ENCODE results near the gene UBE2O. TPM values are rescaled to one million over a fixed set of nuclear protein-coding genes. Genes with fewer than 3 reads are reported as not detected.

The UBE2O gene
- total RNA-seq, 2 experiments from 2014 or later = 28.4 to 31.6 TPM

GRCh38 chr17:76461765-76462555 lies 9.0 kb upstream of the UBE2O start:
- H3K9me3 Mint-ChIP-seq (ENCODE audit: insufficient read depth) = no peaks in the 10 kb centered on the region
- POLR2A ChIA-PET = interaction anchor here (0.8 kb wide), 1 partner anchor 8 kb away, joined by 3 read pairs; no protein-coding TSS in a partner anchor

DNA sequence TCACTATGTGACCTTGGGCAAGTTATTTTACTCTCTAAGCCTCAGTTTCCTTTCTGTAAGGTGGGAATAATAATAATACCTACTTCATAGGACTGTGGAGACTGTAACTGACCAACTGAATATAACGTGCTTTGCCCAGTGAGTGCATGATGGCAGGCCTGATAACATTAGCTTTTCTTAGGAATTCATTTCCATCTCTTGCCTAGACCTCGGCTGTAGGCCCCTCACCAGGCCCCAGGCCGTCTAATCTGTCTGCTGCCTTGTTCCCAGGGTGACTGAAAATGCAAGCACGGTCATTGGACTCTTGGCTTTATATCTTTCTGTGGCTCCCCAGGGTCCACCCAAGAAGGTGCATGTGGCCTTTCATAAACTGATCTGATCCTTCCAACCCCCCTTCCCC lies 6.7 kb upstream of the UBE2O start:
- Mint-ChIP-seq H3K9me3 (ENCODE audit: insufficient read depth) (no peaks in the 10 kb centered on the region), H3K27ac (no peak overlapping the region), H3K4me3 (no peak overlapping the region), H3K36me3 (ENCODE audit: low read depth) (no peaks in the 10 kb centered on the region), H3K4me1 (ENCODE audit: low read depth) (no peaks in the 10 kb centered on the region), H3K27me3 (ENCODE audit: low read depth) (peaks cover 3% of the 10 kb centered on the region)
- ChIA-PET POLR2A (interaction anchor here (0.6 to 1.6 kb wide), 3 partner anchors 32 to 189 kb away, joined by 3 to 4 read pairs (median 4); no protein-coding TSS in a partner anchor), CTCF (interaction anchor here (1.5 to 13.6 kb wide), 9 partner anchors 8 to 164 kb away, joined by 3 to 184 read pairs (median 7); partner anchors contain the start of genes AANAT and RHBDF2)
- no peak for ATAC-seq
- DNase-seq = no peak

More at GRCh38 chr17:76461765-76462555, 9.0 kb upstream of the UBE2O start:
- Mint-ChIP-seq H3K4me3 (no peak overlapping the region), H3K27ac (no peak overlapping the region), H3K27me3 (ENCODE audit: low read depth) (no peaks in the 10 kb centered on the region), H3K4me1 (ENCODE audit: low read depth) (peaks cover 9% of the 10 kb centered on the region), H3K36me3 (ENCODE audit: low read depth) (no peaks in the 10 kb centered on the region)
- ATAC-seq (no peak), DNase-seq (no peak)
- CTCF ChIA-PET = interaction anchor here (0.6 to 13.6 kb wide), 2 partner anchors 42 to 59 kb away, joined by 3 to 184 read pairs; partner anchors contain the start of gene RHBDF2

DNA sequence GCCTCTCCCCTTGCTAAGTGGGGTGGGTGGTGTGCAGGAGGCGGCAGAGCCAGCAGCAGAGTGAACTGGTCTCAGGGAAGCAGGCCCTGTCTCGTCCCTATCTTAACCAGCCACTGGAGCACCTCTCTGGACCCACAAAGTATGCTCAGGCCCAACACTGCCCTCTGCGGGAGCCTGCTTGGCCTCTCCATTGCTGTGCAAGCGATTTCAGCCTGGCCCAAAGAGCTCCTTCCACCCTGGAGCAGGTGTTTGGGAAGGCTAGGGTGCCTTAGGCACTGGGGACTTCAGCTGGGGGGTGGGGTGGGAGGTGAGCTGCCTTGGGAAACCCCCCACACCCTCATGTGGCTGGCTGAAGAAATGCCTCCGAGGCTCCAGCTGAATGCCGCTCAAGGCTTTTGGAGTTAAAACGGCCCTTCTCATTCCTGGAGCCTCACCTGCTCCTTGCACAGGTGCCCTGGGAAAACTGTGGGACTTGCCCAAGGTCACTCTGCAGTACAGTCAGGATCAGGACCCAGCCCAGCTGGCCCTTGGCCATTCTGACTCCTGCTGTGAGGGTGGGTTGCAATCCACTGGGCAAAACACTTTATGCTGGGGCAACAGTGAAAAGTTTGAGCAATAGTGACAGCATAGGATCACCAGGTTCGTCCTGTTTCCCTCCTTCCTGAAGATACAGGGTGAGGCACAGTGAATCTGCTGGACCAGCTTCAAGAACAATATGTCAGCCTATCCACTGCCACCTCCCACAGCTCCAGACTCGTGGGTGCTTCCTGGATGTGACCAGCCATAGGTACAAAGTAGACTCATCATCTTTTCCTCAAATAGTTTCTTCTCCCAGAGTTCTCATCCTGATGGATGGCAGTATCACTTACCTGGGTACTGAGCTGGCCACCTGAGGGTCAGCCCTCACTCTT lies 5.9 kb upstream of the UBE2O start:
- no peak overlapping the region for H3K27ac Mint-ChIP-seq
- no peaks in the 10 kb centered on the region for H3K36me3 Mint-ChIP-seq (ENCODE audit: low read depth)
- POLR2A ChIA-PET = interaction anchor here (0.6 to 1.6 kb wide), 3 partner anchors 33 to 205 kb away, joined by 3 to 4 read pairs (median 4); no protein-coding TSS in a partner anchor
- no peak for ATAC-seq
- no peak overlapping the region for H3K4me3 Mint-ChIP-seq
- peaks cover 3% of the 10 kb centered on the region for H3K27me3 Mint-ChIP-seq (ENCODE audit: low read depth)
- H3K9me3 Mint-ChIP-seq (ENCODE audit: insufficient read depth) = no peaks in the 10 kb centered on the region
- DNase-seq = no peak
- H3K4me1 Mint-ChIP-seq (ENCODE audit: low read depth) = no peaks in the 10 kb centered on the region
- CTCF ChIA-PET = interaction anchor here (1.0 to 13.6 kb wide), 15 partner anchors 9 to 223 kb away, joined by 3 to 184 read pairs (median 5); partner anchors contain the start of genes AANAT and RHBDF2

DNA sequence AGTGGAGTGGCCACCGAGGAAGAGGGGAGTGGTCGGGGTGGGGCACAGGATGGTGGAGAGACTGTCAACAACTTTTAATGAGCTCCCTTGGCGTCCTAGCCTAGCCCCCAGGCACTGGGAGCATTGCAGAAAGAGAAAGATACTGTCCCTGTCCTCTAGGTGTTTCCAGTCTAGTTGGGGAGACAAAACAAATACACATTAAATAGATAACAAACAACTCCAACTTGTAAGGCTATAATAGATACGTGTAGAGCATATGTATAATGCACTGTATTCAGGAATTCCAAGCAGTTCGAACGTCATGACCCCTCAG lies 435 bp upstream of the UBE2O start:
- ChIA-PET CTCF (interaction anchor here (0.6 to 4.1 kb wide), 19 partner anchors 8 to 217 kb away, joined by 3 to 17 read pairs (median 4); partner anchors contain the start of genes AANAT, PRPSAP1 and SPHK1), POLR2A (interaction anchor here (0.5 to 0.7 kb wide), 2 partner anchors 9 to 246 kb away, joined by 3 read pairs; no protein-coding TSS in a partner anchor)
- no peaks in the 10 kb centered on the region for H3K9me3 Mint-ChIP-seq (ENCODE audit: insufficient read depth)
- peak overlapping the region; percentile 82 for H3K27ac Mint-ChIP-seq
- peaks cover 3% of the 10 kb centered on the region for H3K27me3 Mint-ChIP-seq (ENCODE audit: low read depth)
- ATAC-seq (no peak), DNase-seq (no peak)
- H3K36me3 Mint-ChIP-seq (ENCODE audit: low read depth) = peaks cover 6% of the 10 kb centered on the region
- H3K4me3 Mint-ChIP-seq = peak overlapping the region; percentile 78
- peaks cover 34% of the 10 kb centered on the region for H3K4me1 Mint-ChIP-seq (ENCODE audit: low read depth)

DNA sequence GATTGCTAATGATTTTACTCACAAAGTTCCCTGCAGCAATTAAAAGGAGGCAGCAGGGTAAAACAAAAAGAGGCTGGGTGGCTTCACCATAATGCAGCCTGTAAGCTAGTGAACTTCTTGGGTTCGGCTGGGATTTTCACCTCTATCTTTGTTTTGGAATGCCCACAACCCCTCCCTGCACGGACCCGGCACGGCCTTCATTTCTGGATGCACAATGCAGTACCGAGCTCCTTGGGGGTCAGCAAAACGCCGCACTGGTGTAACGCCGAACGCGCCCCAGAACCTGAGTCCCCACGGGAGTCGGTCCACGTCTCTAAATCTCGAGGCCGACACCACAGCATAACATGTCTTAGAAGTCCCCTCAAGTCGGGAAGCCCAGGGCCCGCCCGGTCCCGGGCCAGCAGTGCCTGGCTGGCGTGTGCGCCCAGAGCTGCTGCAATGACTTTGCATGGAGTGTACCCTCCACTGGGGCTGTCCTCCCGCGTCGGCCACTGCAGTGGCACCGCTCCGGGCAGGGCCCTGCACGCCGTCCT lies 759 bp downstream of the UBE2O start:
- Mint-ChIP-seq H3K27ac (peak overlapping the region; percentile 49), H3K36me3 (ENCODE audit: low read depth) (peaks cover 6% of the 10 kb centered on the region), H3K4me3 (peak overlapping the region; percentile 91), H3K4me1 (ENCODE audit: low read depth) (peaks cover 46% of the 10 kb centered on the region), H3K9me3 (ENCODE audit: insufficient read depth) (no peaks in the 10 kb centered on the region), H3K27me3 (ENCODE audit: low read depth) (peaks cover 3% of the 10 kb centered on the region)
- no peak for DNase-seq
- ChIA-PET CTCF (interaction anchor here (0.6 to 4.1 kb wide), 12 partner anchors 14 to 1756 kb away, joined by 3 to 17 read pairs (median 6); partner anchors contain the start of genes AANAT and SPHK1), POLR2A (interaction anchor here (0.7 to 1.4 kb wide), 2 partner anchors 24 to 50 kb away, joined by 3 to 4 read pairs; no protein-coding TSS in a partner anchor)
- peak; percentile 40 for ATAC-seq

DNA sequence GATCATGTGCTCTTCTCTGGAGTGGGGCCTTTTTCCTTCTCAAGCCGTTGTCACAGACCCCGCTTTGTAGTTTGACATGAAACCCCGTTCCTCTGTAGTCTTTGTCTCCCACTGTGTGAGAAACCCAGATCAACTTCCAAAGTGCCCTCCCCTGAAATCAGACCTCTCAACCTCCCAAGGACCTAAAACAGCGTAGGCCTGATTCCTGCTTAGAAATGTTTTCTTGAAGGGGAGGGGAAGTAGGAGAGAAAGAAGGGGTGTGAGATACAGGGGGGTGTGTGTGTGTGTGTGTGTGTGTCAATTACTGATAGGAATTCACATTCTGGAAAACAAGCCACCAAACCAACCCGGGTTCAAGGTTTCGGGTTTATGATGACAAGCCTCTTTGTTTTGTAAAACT lies 1.4 kb downstream of the UBE2O start:
- ChIA-PET CTCF (interaction anchor here (0.6 to 4.1 kb wide), 10 partner anchors 24 to 1756 kb away, joined by 3 to 17 read pairs (median 4); partner anchors contain the start of gene SPHK1), POLR2A (interaction anchor here (0.7 to 1.4 kb wide), 2 partner anchors 23 to 51 kb away, joined by 3 to 4 read pairs; no protein-coding TSS in a partner anchor)
- DNase-seq (no peak), ATAC-seq (no peak)
- H3K4me1 Mint-ChIP-seq (ENCODE audit: low read depth) = peaks cover 50% of the 10 kb centered on the region
- H3K36me3 Mint-ChIP-seq (ENCODE audit: low read depth) = peaks cover 6% of the 10 kb centered on the region
- H3K27me3 Mint-ChIP-seq (ENCODE audit: low read depth) = peaks cover 3% of the 10 kb centered on the region
- H3K4me3 Mint-ChIP-seq = peak overlapping the region; percentile 91
- peak overlapping the region; percentile 18 for H3K27ac Mint-ChIP-seq
- H3K9me3 Mint-ChIP-seq (ENCODE audit: insufficient read depth) = no peaks in the 10 kb centered on the region

DNA sequence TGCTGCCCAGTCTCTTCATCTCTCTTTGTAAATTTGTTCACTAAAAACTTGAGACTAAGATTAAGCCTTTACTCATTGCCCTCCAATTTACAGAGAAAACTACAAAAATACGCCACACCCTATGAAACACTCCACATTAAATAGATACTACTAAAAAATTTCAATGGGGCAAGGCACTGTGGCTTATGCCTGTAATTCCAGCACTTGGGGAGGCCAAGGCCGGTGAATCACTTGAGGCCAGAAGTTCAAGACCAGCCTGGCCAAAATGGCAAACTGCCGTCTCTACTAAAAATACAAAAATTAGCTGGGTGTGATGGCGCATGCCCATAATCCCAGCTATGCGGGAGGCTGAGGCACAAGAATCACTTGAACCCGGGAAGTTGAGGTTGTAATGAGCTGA lies 3.8 kb downstream of the UBE2O start:
- ATAC-seq (no peak), DNase-seq (no peak)
- CTCF ChIA-PET = interaction anchor here (0.8 to 2.1 kb wide), 7 partner anchors 8 to 74 kb away, joined by 3 to 7 read pairs (median 4); no protein-coding TSS in a partner anchor
- Mint-ChIP-seq H3K27ac (no peak overlapping the region), H3K36me3 (ENCODE audit: low read depth) (peaks cover 6% of the 10 kb centered on the region), H3K27me3 (ENCODE audit: low read depth) (no peaks in the 10 kb centered on the region), H3K9me3 (ENCODE audit: insufficient read depth) (no peaks in the 10 kb centered on the region), H3K4me3 (no peak overlapping the region), H3K4me1 (ENCODE audit: low read depth) (peaks cover 64% of the 10 kb centered on the region)
- POLR2A ChIA-PET = no interaction called here

DNA sequence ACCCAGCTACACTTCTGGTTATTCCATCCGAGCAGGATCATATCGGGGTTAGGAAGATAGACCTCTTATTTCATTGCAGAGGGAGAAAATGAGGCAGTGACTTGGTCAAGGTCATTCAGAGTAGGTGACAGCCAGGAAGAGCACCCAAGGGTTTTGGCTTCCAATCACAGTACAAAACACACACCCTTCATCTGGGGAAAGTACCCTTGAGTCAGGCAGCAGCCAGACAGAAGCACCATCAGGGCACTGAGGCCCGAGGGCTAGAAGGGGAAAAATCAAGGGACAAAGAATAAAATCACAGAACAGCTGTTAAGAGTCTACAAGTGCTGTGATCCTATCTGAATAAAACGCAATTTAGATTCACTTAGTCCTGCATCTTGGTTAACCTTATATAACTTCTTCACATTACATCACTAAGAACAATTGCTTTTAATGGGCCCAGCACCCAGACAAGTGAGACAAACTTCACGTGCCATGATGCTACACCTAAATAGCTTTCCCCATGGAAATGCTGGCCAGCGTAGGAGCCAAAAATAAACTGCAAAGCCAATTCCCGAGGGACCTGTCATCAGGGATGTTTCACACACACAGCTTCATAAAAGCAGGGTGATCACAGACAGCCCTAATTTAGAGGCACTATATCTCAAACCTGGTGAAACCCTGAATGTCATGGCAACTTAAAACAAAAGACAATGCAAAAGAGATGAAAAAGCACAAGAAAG lies 4.9 kb downstream of the UBE2O start:
- Mint-ChIP-seq H3K9me3 (ENCODE audit: insufficient read depth) (no peaks in the 10 kb centered on the region), H3K27ac (no peak overlapping the region), H3K36me3 (ENCODE audit: low read depth) (peaks cover 6% of the 10 kb centered on the region), H3K4me1 (ENCODE audit: low read depth) (peaks cover 66% of the 10 kb centered on the region), H3K4me3 (no peak overlapping the region), H3K27me3 (ENCODE audit: low read depth) (no peaks in the 10 kb centered on the region)
- ChIA-PET CTCF (interaction anchor here (0.7 to 2.1 kb wide), 6 partner anchors 19 to 63 kb away, joined by 3 to 7 read pairs (median 4); partner anchors contain the start of gene AANAT), POLR2A (no interaction called here)
- no peak for DNase-seq
- no peak for ATAC-seq

DNA sequence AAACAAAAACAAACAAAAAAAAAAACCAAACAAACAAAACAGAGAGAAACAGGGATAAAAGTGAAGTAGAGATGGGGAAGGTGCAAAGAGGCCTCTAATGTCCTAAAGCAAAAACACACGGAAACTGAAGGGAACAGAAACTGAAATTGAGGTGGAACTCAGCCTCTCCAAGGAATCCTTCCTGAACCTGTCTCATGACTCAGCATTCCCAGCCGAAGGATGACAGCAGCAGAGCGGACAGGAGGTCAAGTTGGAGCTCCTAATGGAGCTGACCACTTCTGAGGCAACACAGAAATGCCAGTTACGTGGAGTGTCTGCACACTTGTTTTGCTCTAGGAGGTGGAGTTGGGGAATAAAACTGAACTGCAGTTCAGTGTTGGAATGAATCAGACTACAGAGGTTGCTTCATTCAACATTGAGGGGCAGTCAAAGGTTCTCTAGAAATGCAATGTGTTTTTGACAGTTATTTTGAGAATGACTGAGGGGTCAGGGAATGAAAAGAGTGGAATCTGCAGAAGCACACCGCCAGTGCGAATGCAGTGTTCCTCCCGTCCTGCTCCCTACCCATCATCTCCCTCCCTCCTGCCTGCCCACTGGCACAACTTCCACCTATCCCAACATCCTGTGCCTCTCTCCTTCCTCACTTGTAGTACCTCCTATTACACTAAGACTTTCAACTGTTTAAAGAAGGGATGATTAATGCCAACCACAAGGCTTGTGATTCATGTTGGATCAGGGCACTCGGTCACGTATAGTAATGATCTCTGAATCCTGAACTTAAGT lies 6.3 kb downstream of the UBE2O start:
- no peak for DNase-seq
- no peaks in the 10 kb centered on the region for H3K27me3 Mint-ChIP-seq (ENCODE audit: low read depth)
- ChIA-PET CTCF (interaction anchor here (1.7 kb wide), 1 partner anchor 12 kb away, joined by 7 read pairs; no protein-coding TSS in a partner anchor), POLR2A (no interaction called here)
- H3K27ac Mint-ChIP-seq = no peak overlapping the region
- no peaks in the 10 kb centered on the region for H3K9me3 Mint-ChIP-seq (ENCODE audit: insufficient read depth)
- H3K36me3 Mint-ChIP-seq (ENCODE audit: low read depth) = peaks cover 12% of the 10 kb centered on the region
- no peak overlapping the region for H3K4me3 Mint-ChIP-seq
- ATAC-seq = no peak
- H3K4me1 Mint-ChIP-seq (ENCODE audit: low read depth) = peaks cover 74% of the 10 kb centered on the region

Measured in activated CD8-positive, alpha-beta T cell treated with anti-CD3 and anti-CD28 coated beads, Interleukin-2, amount 10 ng/mL, durations not matched to agents 7 days and 5 days (primary cell).